K562 (cell line): ENCODE measurements around the gene NPAS1. TPM values are rescaled to one million over a fixed set of nuclear protein-coding genes. Genes with fewer than 3 reads are reported as not detected.

ENCODE experiments used
- ATF2 ChIP-seq: sonication (generic); formaldehyde crosslinking; IDR thresholded peaks from 2 replicates; pipeline ENCODE4 v1.8.1; 2022; ENCODE audit warnings: missing genetic modification reagents
- CBX2 ChIP-seq: fragments of 200-600 bp; sonication (generic); IDR thresholded peaks from one replicate; pipeline ENCODE4 v1.6.1; 2012; ENCODE audit warnings: mild to moderate bottlenecking, low read length, inconsistent platforms; ENCODE audit not compliant: insufficient read depth, poor library complexity, severe bottlenecking
- CHAMP1 ChIP-seq: fragments of 450-650 bp; IDR thresholded peaks from 2 replicates; pipeline ENCODE4 v1.6.1; 2016; ENCODE audit warnings: mild to moderate bottlenecking
- CUX1 ChIP-seq: fragments of 200-800 bp; sonication (Bioruptor generic); IDR thresholded peaks from 2 replicates; pipeline ENCODE4 v1.6.1; 2016; ENCODE audit warnings: missing genetic modification characterization, missing compliant biosample characterization
- CXXC5 ChIP-seq: fragments of 250-450 bp; sonication (Bioruptor Pico); IDR thresholded peaks from 2 replicates; pipeline ENCODE4 v1.8.0; 2022; ENCODE audit warnings: inconsistent platforms, mild to moderate bottlenecking, moderate library complexity
- GABPA ChIP-seq: fragments of 200-800 bp; sonication (Bioruptor generic); conservative IDR thresholded peaks from 2 replicates; pipeline ENCODE4 v1.6.1; 2016; ENCODE audit warnings: low read depth, missing genetic modification characterization, missing compliant biosample characterization
- HMG20B ChIP-seq: fragments of 250-450 bp; sonication (Bioruptor Pico); IDR thresholded peaks from 2 replicates; pipeline ENCODE4 v1.5.0; 2021; ENCODE audit warnings: mild to moderate bottlenecking
- KDM5B ChIP-seq: fragments of 200-600 bp; sonication (generic); IDR thresholded peaks from 2 replicates; pipeline ENCODE4 v1.6.1; 2012; ENCODE audit warnings: low read depth, mild to moderate bottlenecking, moderate library complexity, low read length, control low read depth, inconsistent platforms; ENCODE audit not compliant: insufficient replicate concordance
- KLF16 ChIP-seq: IDR thresholded peaks from 2 replicates; pipeline ENCODE4 v1.6.1; 2016; ENCODE audit warnings: antibody characterized with exemption
- NFRKB ChIP-seq: fragments of 450-650 bp; IDR thresholded peaks from 2 replicates; pipeline ENCODE4 v1.6.1; 2016; ENCODE audit warnings: low read depth
- NR2F6 ChIP-seq: fragments of 450-650 bp; formaldehyde crosslinking; IDR thresholded peaks from 2 replicates; pipeline ENCODE4 v1.4.0; 2020; ENCODE audit warnings: mild to moderate bottlenecking
- POU5F1 ChIP-seq: fragments of 150-350 bp; IDR thresholded peaks from 2 replicates; pipeline ENCODE4 v1.6.1; 2014; ENCODE audit warnings: borderline replicate concordance, low read length, low read depth, mild to moderate bottlenecking; ENCODE audit not compliant: partially characterized antibody
- SIRT6 ChIP-seq: IDR thresholded peaks from one replicate; pipeline ENCODE4 v1.6.1; 2012; ENCODE audit warnings: low read depth, mild to moderate bottlenecking, control low read depth, inconsistent platforms, low read length, moderate library complexity
- ZBTB43 ChIP-seq: sonication (generic); formaldehyde crosslinking; IDR thresholded peaks from 2 replicates; pipeline ENCODE4 v1.8.0; 2023; ENCODE audit warnings: mild to moderate bottlenecking, missing genetic modification reagents
- ZNF239 ChIP-seq: fragments of 250-450 bp; sonication (Bioruptor Pico); IDR thresholded peaks from 2 replicates; pipeline ENCODE4 v1.4.0; 2020; ENCODE audit warnings: mild to moderate bottlenecking
- ZNF311 ChIP-seq: fragments of 250-450 bp; sonication (Bioruptor Pico); IDR thresholded peaks from 2 replicates; pipeline ENCODE4 v1.4.0; 2020; ENCODE audit warnings: mild to moderate bottlenecking, moderate library complexity
- polyA plus RNA-seq, 8 experiments: library from polyadenylated mRNA; depleted of rRNA in 4 of 8; stranded (reverse) in 5 of 8; unstranded in 3 of 8; fragments of >200 nt; fragmentation: Nextera tagmentation in 2 of 8; fragmentation: Illumina TruSeq in 1 of 8; extraction: Ambion mirVana in 2 of 8; extraction: Trizol in 1 of 8; gene quantifications; 2 replicates each; pipeline versions ENCODE4 v1.2.1 to v1.2.3, GENCODE V29; 2011 to 2014; ENCODE audit warnings: inconsistent platforms in 1 of 8, missing spikeins in 1 of 8
- total RNA-seq, 7 experiments: library from RNA; depleted of rRNA in 6 of 7; stranded (reverse); fragments of >200 nt in 6 of 7; fragmentation: Illumina TruSeq in 2 of 7; extraction: Trizol in 2 of 7; gene quantifications; 2 replicates each; pipeline versions ENCODE4 v1.2.1 to v1.2.3, GENCODE V29; 2011 to 2021; ENCODE audit warnings: low replicate concordance in 1 of 7

NPAS1 gene
- total and polyA plus RNA-seq, 9 of the 15 experiments (the other 6 are each of a cell fraction or from before 2014, with no cell fraction given), result 0.58 to 5.3 (median 2.0) TPM; not detected in 2

GRCh38 chr19:47035127-47036096, 15.8 kb downstream of the NPAS1 start (continued):
- TF ChIP-seq NR2F6 (CRISPR knock-in tag), result no peak
- no peak for TF ChIP-seq CUX1 (CRISPR knock-in tag)
- TF ChIP-seq ZNF239 (CRISPR knock-in tag), result no peak
- TF ChIP-seq CBX2, result no peak
- TF ChIP-seq NFRKB, result peak; percentile 36; the same call in 1 of the 2 replicates
- TF ChIP-seq CHAMP1, result no peak
- TF ChIP-seq CXXC5 (CRISPR knock-in tag), result peak; percentile 73; the same call in 1 of the 2 replicates
- TF ChIP-seq KLF16, result peak; percentile 58
- no peak for TF ChIP-seq POU5F1
- TF ChIP-seq HMG20B (CRISPR knock-in tag), result no peak
- peak; percentile 22 for TF ChIP-seq KDM5B
- TF ChIP-seq ATF2, result no peak
- TF ChIP-seq ZBTB43 (CRISPR knock-in tag), result no peak
- TF ChIP-seq ZNF311 (CRISPR knock-in tag), result no peak
- no peak for TF ChIP-seq SIRT6
- TF ChIP-seq GABPA, result no peak
